Mucosa of descending colon (tissue), 3 donors: Measurements from ENCODE around the gene UNKL. TPM values are rescaled to one million over a fixed set of nuclear protein-coding genes. Genes with fewer than 3 reads are reported as not detected.

Experiments used
- ATAC-seq: fragments of 200-7000 bp; cut with Tn5 transposase; one replicate; pipeline ENCODE4 v1.9.1; 2020; ENCODE audit warnings: mild to moderate bottlenecking, moderate library complexity
- DNase-seq, 3 donors: peaks; one replicate each; pipeline ENCODE4 v3.0.0-alpha.2; 2020
- H3K36me3 ChIP-seq: fragments of 200-600 bp; one replicate; pipeline ENCODE4 v1.8.0; 2021; ENCODE audit warnings: low read depth, mild to moderate bottlenecking
- H3K4me1 ChIP-seq: fragments of 200-600 bp; one replicate; pipeline ENCODE4 v1.8.0; 2021; ENCODE audit warnings: low read depth, mild to moderate bottlenecking
- H3K4me3 ChIP-seq: fragments of 200-600 bp; one replicate; pipeline ENCODE4 v1.8.0; 2021; ENCODE audit warnings: mild to moderate bottlenecking
- H3K9me3 ChIP-seq: fragments of 200-600 bp; one replicate; pipeline ENCODE4 v1.8.0; 2021; ENCODE audit warnings: mild to moderate bottlenecking
- intact Hi-C, 2 donors: fragments of 100-400 bp; cut with DNase I in 1 of 2; cut with micrococcal nuclease in 1 of 2; formaldehyde crosslinking; loops; one replicate each; pipeline versions ENCODE4 v1.11.0 to v1.11.1; 2022; cut with DNase I, micrococcal nuclease
- total RNA-seq, 3 donors: library from RNA; stranded (reverse); fragmentation: NEBNext Ultra II Directional in 2 of 3; extraction: Animal tissue kit (Norgen Biotek cat#: 25700) in 2 of 3; gene quantifications; one replicate each; pipeline versions ENCODE4 v1.2.1 to v1.2.4, GENCODE V29; 2021 to 2023
- TF ChIP-seq, protein P1 (sequence below): fragments of 200-600 bp; IDR thresholded peaks from one replicate; pipeline ENCODE4 v1.8.0; 2022; ENCODE audit warnings: antibody characterized with exemption, mild to moderate bottlenecking
- donor health status: DM: no; HTN: no; CAD: no; lungs with moderate emphysema.
- donor health status: DM: no; HTN: no; CAD: no.
- donor health status: DM: no; HTN: yes; CAD: no.

Gene UNKL
- total RNA-seq, 3 donors from 2014 or later = 16.2 to 36.5 (median 28.2) TPM

DNA sequence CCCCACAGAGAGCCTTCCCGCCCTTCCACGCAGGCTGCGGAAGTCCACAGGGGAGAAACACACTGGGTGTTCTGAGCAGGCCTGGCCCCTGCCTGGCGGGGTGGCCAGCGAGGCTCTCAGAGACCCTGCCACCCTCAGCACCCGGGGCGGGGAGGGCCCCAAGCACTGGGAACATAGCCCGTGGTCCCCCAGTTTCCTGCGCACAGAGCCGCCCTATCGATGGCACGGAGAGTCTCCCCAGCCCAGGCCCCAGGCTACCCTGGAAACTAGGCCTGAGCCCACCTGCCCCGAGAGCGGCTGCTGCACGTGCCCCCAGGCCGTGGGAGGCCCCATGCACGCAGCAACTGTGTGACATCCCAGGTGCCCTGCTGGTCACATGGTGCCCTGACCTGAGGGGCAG is 40.1 kb upstream of the UNKL start:
- DNase-seq = no peak
- no peak overlapping the region for H3K4me3 ChIP-seq
- no peaks in the 10 kb centered on the region for H3K9me3 ChIP-seq
- no peaks in the 10 kb centered on the region for H3K36me3 ChIP-seq
- ATAC-seq = no peak
- no peaks in the 10 kb centered on the region for H3K4me1 ChIP-seq
- intact Hi-C loops = no loop called here
- TF ChIP-seq, protein P1, sequence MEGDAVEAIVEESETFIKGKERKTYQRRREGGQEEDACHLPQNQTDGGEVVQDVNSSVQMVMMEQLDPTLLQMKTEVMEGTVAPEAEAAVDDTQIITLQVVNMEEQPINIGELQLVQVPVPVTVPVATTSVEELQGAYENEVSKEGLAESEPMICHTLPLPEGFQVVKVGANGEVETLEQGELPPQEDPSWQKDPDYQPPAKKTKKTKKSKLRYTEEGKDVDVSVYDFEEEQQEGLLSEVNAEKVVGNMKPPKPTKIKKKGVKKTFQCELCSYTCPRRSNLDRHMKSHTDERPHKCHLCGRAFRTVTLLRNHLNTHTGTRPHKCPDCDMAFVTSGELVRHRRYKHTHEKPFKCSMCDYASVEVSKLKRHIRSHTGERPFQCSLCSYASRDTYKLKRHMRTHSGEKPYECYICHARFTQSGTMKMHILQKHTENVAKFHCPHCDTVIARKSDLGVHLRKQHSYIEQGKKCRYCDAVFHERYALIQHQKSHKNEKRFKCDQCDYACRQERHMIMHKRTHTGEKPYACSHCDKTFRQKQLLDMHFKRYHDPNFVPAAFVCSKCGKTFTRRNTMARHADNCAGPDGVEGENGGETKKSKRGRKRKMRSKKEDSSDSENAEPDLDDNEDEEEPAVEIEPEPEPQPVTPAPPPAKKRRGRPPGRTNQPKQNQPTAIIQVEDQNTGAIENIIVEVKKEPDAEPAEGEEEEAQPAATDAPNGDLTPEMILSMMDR = no peak

DNA sequence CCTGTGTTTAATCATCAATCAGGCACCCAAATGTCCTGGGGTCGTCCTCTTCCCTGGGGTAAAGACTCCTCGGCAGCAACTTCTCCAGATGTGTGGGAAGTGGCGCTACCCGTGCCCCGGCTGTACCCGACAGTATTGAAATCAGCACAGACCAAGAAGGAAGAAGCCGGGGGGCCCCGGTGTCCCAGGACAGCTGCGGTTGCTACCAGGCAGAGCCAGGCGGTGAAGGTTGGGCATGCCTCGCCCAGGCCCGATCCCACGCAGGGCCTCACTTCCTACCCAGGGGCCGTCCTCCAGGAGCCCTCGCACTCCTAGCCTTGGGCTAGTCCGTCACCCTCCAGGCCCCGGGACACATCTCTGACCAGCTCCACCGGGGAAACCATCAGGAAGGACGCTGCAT is 38.8 kb upstream of the UNKL start:
- no peak for ATAC-seq
- TF ChIP-seq, protein P1 = no peak
- Histone ChIP-seq H3K4me1 (no peaks in the 10 kb centered on the region), H3K36me3 (no peaks in the 10 kb centered on the region), H3K4me3 (no peak overlapping the region), H3K9me3 (no peaks in the 10 kb centered on the region)
- intact Hi-C loops = no loop called here
- no peak for DNase-seq

DNA sequence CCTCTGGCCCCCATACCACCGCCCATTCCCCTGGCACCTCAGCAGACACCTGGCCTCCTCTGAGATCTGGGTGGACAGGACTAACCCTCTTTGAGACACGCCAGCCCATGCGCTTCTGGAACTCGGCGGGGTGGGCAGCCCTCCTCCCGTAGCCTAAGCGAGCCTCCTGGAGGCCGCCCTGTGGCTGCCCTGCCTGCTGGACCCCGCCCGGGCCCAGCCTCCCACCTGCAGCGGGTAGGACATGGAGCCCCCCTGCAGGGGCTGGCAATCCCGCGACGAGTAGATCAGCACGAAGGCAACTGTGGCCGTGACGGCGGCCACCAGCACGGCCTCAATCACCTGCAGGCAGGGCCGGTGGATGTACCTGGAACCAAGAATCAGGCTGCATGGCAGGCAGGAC is 38.0 kb upstream of the UNKL start:
- peaks cover 5% of the 10 kb centered on the region for H3K36me3 ChIP-seq
- no peaks in the 10 kb centered on the region for H3K4me1 ChIP-seq
- H3K9me3 ChIP-seq = no peaks in the 10 kb centered on the region
- no peak overlapping the region for H3K4me3 ChIP-seq
- no peak for ATAC-seq
- intact Hi-C loops = no loop called here
- TF ChIP-seq, protein P1 = no peak
- no peak for DNase-seq

DNA sequence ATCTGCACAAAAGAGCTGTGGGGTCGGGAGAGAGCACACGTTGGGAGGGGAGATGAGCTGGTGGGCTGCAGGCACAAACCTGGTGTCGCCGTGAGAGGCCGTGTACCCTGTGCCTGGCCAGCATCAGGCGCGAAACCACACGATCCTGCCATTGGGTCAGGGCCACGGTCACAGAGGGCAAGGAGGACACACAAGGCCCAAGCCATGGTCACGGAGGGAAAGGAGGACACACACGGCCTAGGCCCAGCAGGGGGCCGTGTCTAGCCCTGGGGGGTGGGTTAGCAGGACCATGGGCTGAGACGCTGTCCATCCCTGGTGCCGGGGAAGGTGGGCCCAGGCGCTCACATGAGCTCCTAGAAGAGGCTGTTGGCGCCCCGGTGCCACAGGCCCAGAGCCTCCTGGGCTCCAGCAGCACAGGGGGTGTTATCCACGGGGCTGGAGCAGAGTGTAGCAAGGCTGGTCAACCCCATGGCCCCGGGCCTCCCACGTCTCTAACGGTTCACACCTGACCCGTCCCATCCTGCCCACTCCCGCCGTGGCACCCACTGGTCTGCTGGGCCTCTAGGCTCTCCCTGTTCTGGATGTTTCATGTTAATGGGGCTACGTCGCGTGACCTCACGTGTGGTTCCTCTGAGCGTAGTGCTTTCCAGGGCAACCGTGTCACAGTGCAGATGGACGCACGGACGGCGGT is 37.3 kb upstream of the UNKL start:
- Histone ChIP-seq H3K4me1 (no peaks in the 10 kb centered on the region), H3K36me3 (peaks cover 5% of the 10 kb centered on the region), H3K4me3 (no peak overlapping the region), H3K9me3 (no peaks in the 10 kb centered on the region)
- intact Hi-C loops = no loop called here
- TF ChIP-seq, protein P1 = no peak
- DNase-seq = no peak
- ATAC-seq = no peak

DNA sequence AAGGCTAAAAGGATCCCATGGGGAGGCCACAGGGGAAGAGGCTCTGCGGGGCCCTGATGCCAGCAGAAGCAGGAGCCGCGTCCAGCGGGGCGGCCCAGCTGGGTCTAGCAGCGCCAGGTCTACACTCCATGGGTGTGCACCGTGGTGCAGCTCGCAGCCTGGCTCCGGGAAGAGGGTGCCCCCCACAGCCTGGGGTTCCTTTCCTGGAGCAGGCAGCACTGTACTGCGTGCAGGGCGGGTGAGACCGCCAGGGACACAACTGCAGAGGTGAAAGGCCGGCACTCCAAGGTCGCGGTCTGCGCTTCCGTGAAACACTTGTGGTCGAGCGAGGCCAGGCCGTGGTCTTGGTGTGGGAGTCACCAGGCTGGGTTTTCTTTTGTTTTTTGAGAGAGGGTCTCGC is 36.3 kb upstream of the UNKL start:
- Histone ChIP-seq H3K4me1 (no peaks in the 10 kb centered on the region), H3K4me3 (no peak overlapping the region), H3K9me3 (no peaks in the 10 kb centered on the region), H3K36me3 (peaks cover 5% of the 10 kb centered on the region)
- intact Hi-C loops = no loop called here
- DNase-seq = no peak
- no peak for ATAC-seq
- TF ChIP-seq, protein P1 = no peak

DNA sequence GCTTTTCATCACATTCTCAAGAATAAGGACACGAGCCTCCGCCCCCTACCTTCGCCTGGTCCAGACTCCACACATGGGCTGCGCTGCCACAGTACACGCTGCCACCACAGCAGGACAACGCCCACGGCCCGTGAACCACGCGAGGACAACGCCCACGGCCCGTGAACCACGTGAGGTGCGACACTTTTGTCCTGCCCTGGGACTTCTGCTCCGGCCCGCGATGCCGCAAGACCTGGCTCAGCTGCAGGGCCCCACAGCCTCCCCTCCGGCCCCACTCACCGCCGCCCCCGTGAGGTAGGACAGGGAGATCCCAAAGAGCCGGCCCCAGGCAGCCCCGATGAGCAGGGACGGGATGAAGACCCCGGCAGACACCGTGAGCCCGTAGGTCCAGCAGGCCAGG is 35.7 kb upstream of the UNKL start:
- DNase-seq = no peak
- TF ChIP-seq, protein P1 = no peak
- Histone ChIP-seq H3K4me1 (no peaks in the 10 kb centered on the region), H3K36me3 (peaks cover 5% of the 10 kb centered on the region), H3K9me3 (no peaks in the 10 kb centered on the region), H3K4me3 (no peak overlapping the region)
- ATAC-seq = no peak
- intact Hi-C loops = no loop called here
